ENCODE results near the gene VASN.

The VASN gene

GRCh38 chr16:4373356-4373908 is 1.8 kb downstream of the VASN start:
- DNase-seq, result no peak

DNA sequence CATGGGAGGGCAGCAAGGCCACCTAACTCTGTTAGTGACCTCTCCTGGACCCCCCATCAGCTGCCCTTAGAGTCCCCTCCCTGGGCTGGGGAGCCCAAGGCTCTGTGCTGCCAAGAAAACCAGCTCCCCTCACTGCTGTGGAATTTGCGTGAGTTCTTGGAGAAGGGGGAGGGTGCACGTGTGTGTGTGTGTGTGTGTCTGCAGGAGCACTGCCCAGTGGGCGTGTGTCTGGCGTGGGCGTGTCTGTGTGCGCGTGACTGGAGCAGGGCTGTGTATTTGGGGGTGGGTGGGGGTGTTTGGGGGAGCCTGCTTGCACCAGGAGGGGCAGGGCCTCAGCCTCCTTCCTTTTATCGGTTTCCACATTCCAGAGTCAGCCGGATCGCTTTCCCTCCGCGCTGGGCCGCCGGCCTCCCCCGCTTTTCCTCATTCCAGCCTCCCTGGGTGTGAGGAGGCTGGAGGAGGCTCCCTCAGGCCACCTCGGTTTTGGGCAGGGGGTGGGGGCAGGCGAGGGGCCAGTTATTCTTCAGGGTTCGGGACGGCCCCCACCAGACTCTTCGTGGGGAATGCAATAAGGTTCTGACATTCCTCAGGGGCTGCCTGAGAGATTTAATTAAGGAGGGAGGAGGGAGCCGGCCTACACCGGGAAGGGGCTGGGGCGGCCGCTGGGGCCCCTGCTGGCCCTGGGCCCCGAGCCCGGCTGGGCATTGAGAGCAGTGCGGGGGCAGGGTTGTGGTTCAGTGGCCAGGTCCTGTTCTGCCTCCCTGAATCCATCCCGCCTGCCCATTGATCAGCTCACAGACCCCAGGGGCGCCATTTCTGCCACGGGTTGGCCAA is 2.5 kb downstream of the VASN start:
- DNase-seq, result no peak

- no peak for DNase-seq
Measured at GRCh38 chr16:4375717-4376116, 4.1 kb downstream of the VASN start.

GRCh38 chr16:4376126-4376892 is 4.7 kb downstream of the VASN start:
- no peak for DNase-seq

DNA sequence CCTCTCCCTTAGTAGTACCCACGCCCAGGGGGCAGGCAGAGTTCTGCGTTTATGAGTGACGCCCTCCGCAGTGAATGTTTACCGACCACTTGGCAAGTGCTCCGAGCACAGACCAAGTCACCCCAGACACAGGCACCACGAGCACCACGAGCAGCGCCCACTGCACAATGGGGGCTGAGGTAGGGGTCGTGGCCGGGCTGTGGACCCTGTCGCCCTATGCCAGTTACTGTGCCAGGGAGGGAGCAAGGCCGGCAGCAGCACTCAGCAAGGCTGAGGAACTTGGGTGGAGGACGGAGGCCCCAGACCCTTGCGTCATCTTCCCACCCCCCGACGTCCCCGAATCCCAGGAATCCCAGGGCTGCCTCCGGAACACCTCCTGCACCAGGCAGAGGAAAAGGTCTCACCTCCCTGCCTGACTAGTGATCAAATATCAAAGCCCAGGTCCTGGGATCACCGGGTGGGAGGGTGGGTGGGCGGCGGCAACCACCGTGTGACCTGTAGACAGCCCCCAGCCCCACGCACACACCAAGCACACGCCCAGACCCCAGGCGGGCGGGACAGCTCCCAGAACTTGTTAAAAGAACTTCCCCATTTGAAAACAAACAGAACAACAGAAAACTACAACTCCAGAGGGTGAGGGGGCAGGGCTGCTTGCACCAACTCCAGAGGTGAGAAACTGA is 5.4 kb downstream of the VASN start:
- no peak for DNase-seq

- DNase-seq, result no peak
Measured at GRCh38 chr16:4377573-4378154, 6.0 kb downstream of the VASN start.

GRCh38 chr16:4378161-4378666 is 6.6 kb downstream of the VASN start:
- no peak for DNase-seq

DNA sequence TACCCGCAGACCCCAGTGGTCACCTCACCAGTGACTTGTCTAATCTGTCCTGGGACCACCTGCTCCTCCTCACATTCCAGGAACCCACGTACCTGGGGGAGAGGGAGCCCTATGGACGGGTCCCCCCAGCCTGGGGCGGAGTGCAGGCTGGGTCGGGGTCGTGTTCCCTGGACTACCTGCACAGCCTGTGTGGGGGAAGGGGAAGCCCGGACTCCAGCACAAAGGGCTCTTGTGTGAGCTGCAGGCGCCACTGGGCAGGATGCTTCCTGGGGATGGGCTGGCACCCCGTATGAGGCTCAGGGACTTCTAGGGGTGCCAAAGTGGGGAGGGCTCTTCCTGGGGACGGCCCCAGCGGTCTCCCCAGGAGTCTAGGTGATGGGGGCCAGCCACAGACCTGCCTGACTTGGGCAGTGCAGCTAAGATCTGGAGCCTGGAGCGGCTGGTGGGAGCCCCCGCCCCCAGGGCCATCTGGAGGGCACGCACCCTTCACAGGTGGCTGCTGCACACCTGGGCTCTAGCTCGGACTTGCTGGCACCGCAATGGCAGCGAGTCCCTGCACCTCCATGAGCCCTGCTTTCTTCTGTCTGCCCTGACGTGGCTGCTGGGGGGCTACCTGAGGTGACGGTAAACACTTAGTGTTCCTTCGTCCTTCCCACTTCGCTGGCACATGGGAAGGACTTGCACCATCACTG is 7.5 kb downstream of the VASN start:
- no peak for DNase-seq

- no peak for DNase-seq
Measured at GRCh38 chr16:4380119-4381063, 8.7 kb downstream of the VASN start.

- DNase-seq, result no peak
Measured at GRCh38 chr16:4381072-4381934, 9.7 kb downstream of the VASN start.

DNA sequence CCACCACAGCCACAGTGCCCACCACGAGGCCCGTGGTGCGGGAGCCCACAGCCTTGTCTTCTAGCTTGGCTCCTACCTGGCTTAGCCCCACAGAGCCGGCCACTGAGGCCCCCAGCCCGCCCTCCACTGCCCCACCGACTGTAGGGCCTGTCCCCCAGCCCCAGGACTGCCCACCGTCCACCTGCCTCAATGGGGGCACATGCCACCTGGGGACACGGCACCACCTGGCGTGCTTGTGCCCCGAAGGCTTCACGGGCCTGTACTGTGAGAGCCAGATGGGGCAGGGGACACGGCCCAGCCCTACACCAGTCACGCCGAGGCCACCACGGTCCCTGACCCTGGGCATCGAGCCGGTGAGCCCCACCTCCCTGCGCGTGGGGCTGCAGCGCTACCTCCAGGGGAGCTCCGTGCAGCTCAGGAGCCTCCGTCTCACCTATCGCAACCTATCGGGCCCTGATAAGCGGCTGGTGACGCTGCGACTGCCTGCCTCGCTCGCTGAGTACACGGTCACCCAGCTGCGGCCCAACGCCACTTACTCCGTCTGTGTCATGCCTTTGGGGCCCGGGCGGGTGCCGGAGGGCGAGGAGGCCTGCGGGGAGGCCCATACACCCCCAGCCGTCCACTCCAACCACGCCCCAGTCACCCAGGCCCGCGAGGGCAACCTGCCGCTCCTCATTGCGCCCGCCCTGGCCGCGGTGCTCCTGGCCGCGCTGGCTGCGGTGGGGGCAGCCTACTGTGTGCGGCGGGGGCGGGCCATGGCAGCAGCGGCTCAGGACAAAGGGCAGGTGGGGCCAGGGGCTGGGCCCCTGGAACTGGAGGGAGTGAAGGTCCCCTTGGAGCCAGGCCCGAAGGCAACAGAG is 10.5 kb downstream of the VASN start:
- DNase-seq, result no peak

- DNase-seq, result no peak
Measured at GRCh38 chr16:4382795-4383357, 11.2 kb downstream of the VASN start.

DNA sequence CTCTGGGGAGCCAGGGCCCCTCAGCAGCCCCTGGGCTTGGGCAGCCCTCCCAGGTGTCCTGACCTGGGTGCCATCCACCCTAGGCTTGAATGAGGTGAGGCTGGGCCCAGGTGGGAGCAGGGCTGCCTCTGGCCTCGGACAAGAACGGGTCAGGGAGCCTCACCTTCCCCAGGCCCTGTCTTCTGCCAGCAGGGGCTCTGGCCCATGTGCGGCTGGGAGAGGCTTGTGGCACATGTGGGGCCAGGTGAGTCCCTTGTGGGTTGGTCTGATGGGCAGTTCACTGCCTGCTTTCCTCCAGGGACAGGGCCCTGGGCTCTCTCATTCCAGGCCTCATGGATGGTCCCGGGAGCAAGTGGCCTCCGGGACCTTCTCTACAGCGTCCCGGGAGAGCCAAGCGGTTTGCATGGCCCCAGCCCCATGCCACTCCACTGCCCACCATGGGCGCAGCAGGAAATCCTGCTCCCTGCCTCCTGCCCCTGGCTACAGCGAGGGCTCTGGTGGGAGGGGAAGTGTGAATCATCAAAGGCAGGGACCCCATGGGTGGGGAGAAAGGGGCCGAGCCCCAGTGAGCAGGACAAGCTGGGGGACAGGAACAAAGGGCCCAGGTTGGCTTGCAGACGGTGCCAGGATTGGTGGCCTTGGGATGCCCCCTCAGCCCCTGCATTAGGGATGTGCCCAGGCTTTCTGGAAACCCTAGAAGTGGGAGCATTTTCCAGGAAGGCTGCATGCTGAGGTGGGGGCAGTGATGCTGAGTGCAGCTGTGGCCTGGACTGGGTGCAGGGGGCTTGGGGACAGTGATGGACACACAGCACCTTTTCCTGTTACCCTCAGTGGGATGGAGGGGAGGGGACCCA is 12.2 kb downstream of the VASN start:
- no peak for DNase-seq

GRCh38 chr16:4384509-4384942 is 12.9 kb downstream of the VASN start:
- DNase-seq, result no peak

DNA sequence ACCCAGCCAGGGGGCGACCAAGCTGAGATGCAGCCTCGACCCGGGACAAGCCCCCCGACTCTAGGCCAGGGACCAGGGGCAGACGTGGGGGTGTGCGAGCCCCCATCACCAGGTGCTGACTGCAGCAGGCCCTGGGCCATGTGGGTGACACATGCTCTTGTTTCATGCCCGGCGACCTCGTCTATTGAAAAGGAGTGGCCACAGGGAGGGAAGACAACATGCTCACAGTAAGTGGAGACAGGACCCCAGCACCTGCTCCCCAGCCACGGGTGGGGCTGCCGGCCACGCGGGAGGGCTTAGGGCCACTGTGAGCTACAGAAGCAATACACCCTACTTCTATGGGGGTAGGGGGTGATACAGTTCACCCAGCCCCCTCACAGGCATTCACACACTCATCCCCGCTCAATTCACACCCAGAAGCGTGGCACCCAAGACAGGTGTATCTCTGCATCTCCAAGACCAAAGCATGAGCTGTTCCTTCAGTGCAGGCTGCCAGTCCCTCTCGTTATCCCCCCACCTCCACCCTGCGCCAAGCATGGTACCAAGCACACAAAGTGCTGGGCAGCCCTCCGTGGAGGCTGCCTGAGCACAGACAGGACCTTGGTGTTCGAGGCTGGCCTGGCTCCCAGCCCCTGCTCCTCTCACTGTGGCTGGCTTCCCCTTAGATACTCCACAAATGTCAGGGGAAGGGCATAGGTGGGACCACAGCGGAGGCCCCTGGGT is 13.6 kb downstream of the VASN start:
- DNase-seq, result no peak

- no peak for DNase-seq
Measured at GRCh38 chr16:4385789-4386450, 14.3 kb downstream of the VASN start.

Measured in CD4-positive, alpha-beta T cell treated with Interleukin-17A for 1 hour (primary cell).